HG03342 (cell line): Measurements from ENCODE around the gene EQTN.
A peak's percentile ranks its signal among the peaks of the same experiment; 100 is the strongest.
"Not testable (repeated sequence)": the region's sequence is repeated elsewhere in the genome, so short reads cannot be mapped to it uniquely, and the experiment has no call there.

Experiments
- ATAC-seq: cut with Tn5 transposase; IDR thresholded peaks from one replicate; pipeline ENCODE4 v1.9.1; 2021; ENCODE audit warnings: mild to moderate bottlenecking, moderate library complexity; ENCODE audit not compliant: unreplicated experiment

EQTN gene

DNA sequence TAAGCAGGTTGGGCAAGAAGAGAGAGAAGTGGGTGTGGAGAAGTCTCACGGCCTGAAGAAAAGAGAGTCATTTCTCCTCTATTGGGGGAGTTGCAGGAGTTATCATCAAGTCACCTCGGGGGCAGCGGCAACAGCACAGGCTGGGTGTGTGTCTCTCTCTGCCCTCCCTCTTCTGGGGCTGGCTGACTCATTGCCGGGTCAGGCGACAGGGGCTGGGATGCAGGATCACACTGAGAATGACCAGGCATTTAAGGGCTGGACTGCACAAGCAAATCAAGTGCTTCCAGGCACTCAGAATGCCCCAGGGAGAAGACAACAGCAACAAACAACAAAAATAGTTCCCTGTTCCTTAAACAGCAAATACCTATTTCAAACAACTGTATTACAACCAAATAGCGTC, 6.3 kb upstream of the EQTN start:
- ATAC-seq: no peak

DNA sequence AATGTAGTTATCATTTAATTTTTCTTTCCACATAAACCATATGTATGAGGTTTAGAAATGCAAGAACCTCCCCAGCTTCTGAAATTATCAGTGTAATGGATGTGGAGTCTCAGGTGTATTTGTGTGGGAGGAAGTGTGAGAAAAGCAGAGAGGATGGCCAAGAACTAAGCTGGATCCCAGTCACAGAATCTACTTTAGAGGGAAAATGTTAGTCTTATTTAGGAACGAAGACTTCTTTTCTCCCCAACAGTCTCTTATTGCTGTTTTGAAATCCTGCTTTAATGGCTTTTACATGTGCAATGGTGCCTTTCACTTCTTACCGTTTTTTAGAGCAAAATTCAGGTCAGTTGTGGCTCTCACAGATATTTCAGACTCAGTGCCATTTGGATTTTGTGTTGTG, 3.0 kb downstream of the EQTN start:
- ATAC-seq: no peak

DNA sequence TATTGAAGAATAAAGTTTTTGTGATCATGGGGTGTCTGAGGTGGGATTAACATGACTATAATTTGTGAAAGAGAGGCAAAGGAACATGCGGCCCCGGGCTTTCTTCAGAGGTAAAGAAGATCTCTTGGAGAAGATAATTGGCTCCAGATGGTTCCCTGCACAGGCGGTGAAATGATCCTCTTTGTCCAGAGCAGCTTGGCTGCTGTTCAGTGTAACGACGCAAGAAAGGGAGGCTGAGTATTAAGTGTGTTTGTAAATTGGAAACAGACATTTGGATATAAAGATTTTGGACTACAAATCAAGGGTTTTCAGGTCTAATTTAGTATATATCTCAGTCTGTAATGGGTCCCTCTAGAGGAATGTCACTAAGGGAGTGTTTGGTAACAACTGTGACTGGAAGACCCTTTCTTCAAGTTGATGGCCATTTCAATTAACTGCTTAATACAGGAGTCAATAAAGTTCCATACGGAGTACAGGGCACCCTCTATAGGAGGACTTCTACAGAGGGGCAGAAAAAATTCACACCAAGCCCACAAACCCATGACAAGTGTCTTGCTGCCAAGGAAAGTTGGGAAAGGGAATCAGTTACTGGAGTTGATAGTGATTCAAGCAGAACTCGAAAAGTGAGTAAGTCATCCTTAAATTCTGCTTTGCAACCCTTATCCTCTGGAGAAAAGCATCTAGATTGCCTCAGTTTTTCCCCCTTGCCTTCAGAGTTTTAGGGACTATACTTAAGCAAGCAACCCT, 4.1 kb downstream of the EQTN start:
- no peak for ATAC-seq

DNA sequence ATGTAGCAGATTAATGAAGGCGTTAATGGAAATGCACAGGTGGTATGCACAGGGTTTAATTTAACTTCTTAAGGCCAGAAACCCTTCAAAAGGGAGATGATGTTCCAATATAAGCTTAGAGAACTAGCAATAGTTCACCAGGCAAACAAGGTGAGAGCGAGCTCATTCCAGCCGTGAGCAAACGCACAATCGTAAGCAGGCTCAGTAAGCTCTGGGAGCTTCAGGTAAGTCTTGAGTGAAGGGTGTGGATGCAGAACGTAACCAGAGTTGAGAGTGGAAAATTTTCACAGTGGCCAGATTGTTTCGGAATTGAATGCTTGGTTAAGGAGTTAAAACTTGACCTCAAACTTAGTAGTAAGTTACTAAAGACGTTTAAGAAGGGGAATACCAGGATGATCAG, 5.7 kb downstream of the EQTN start:
- no peak for ATAC-seq

DNA sequence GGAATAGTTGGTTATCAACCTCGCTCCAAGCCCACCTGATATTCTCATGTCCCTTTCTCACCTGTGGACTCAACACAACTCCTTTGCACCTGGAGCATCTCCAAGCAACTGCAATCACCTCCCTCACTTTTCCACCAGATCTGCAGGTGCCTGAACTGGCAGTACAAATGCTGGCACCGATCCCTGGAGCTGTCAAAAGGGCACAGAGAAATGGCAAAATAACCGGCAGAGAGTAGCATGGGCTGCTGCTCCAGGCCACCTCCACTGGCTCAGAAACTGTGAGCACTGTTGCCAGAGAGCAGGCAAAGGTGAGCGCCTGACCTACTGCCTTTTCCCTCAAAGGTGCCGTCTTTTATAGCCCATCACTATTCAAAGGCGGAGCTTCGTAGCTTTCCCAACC, 14.7 kb downstream of the EQTN start:
- no peak for ATAC-seq

DNA sequence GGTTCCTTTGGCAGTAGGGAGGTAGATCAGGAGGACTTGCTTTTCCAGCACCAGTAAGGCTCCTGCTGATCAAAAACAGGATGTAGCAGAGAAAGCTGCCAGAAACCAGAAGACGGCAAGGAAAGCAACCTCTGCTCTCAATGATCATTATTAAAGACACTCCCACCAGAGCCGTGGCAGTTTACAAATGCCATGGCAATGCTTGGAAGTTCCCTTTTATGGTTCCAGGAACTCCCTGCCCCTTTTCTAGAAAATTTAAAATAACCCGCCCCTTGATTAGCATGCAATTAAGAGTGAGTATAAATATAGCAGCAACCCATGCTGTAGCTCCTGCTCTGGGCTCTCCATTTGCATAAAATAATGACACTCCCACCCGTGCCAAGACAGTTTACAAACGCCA, 16.1 kb downstream of the EQTN start:
- no peak for ATAC-seq

DNA sequence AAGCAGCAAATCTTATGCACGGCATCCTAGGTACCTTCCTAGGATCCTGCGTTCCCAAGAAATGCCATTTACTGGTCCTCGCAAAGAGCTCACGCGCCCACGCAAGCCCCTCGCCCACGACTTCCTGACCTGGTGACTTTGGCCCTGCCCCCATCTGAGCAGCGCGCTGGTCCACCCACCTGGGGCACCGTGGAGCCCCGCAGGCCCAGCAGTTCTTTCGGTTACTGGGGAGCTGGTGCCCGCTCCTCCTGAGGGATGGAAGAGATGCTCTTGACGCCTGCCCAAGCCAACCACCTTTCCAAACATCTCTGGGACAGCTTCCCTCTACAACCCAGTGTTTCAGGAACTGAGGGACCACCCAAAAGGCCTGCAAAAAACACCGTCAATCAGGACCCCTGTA, 16.7 kb downstream of the EQTN start:
- ATAC-seq: no peak

DNA sequence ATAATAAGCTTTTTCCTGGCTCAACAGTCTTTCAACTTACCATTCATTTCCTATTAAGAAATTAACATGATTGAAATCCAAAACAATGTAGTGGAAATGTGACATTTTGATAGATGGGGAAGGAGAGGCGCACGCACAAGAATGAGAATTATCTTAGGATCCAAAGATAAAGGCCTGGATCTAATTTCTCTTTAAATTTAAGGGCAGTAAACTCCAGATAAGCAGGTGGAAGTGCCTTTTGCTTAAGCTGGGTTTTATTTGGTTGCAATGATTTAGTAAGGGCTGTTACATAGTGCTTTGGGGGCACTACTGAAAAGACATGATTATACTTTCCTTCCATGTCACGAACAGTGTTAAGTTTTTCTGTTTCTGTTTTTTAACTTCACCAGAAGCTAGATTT, 17.3 kb downstream of the EQTN start:
- no peak for ATAC-seq

DNA sequence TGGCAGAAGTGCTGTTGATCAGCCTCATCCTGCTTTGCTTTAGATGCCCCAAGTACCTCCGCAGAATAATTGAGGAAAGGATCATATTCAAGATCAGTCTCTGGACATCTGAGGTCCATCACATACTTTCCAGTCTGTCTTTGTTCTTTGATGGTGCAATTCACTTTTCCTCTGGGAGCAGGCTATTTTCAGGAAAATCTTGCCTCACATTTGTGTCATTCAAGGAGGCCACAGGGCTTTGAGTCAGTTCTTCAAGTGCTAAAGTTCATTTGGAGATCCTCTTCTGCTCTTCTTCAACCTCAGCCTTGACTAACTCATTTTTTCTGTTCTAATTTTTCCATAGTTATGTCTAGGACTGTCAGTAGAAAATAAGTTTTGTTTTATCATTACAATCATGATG, 18.6 kb downstream of the EQTN start:
- no peak for ATAC-seq

DNA sequence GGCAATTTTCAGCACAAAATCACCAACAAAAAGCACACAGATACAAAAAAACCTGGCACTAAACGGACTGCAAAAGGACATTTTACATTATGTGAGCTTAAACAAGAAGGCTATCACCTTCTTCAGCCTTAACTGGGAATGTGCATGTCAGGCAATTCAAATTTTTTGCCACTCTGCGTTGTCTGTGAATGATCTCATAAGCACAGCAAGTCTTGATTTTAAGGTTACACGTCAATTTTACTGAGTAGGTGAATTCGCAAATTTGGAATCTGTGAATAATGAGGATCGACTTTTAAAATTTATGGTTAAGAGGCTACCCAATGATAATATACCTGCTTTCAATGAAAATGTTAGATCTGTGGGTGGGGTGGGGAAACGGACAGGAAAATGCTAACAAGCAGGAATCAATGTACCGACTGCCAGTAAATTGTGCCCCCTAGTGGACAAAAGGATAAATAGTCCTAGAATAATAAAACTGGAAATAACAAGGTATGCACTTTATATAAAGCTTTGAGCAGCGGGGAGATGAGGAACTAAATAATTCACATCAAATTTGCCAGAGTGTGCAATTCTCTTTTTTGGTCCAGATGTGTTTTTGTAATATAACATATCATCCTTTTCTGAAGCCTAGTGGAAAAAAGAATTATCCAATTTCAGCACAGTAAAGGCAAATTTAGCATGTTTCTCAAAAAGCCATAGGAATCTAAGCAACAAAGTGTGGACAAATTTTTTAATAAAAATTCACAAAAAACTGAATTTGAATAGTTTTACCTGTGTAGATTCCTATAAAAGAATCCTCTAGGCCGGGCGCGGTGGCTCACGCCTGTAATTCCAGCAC, 20.5 kb downstream of the EQTN start:
- ATAC-seq: peak; percentile 76

DNA sequence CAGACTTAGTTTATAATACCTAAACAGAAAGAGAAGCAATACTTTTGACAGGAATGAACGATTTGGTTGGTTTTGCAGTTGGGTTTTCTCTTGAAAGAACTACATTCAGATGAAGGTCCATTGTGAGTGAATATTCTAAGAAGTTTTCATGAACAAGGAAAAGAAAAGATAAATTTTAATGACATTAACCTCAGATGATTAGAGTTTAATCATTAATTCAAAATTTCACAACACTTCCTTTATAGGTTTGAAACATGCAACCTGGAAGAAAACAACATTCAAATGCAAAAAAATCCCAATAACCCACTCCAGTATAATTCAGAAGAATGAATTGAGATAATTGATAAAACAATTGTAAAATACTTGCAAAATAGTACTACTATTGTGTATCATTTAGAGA, 23.8 kb downstream of the EQTN start:
- no peak for ATAC-seq

DNA sequence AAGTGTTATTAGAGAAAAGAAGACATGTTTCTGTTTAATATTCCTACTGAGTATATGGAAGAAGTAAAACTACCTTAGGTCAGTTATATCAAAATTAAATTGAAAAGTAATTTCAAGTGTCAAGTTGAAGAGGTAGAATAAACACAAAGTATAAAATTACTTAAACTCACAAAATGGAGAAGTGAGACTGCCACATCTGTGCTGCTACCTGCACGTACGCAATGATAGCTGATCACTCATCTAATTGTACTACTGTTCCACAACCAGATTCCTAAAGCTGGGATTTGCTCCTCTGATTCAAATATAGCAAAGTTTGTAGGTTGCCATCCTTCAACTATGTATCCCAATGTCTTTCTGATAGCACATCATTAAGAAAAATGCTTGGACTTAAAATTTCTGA, 24.8 kb downstream of the EQTN start:
- no peak for ATAC-seq

DNA sequence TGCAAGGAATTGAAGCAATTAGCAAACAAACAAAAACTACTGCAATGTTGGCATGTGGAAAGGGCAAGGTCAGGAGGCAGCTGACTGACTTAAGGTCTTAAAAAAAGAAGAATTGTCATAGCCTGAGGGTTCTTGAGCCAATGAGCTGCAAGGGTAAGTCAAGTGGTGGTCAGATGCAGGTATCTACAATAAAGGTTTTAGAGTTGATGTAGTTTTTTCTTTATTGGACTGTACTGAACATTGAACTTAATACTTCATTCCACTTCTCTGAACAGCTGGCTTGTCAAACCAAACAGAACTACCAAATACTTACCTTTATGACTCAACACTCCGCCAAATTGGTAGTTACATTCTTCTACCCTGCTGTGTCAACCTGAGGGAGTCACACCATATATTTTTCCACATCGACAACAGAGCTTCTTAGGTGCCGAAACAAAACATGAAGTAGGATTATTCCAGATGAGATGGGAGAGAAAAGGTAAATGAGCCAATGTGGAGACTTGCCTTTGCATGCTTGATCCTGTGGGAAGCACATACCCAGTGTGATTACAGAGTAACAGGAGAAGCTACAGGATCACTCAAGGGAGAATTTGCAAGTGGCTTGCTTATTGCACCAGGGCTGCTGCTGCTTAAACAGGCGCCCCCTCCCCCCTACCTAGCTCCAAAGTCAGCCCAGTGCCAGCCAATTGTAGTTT, 35.3 kb downstream of the EQTN start:
- ATAC-seq: no peak

DNA sequence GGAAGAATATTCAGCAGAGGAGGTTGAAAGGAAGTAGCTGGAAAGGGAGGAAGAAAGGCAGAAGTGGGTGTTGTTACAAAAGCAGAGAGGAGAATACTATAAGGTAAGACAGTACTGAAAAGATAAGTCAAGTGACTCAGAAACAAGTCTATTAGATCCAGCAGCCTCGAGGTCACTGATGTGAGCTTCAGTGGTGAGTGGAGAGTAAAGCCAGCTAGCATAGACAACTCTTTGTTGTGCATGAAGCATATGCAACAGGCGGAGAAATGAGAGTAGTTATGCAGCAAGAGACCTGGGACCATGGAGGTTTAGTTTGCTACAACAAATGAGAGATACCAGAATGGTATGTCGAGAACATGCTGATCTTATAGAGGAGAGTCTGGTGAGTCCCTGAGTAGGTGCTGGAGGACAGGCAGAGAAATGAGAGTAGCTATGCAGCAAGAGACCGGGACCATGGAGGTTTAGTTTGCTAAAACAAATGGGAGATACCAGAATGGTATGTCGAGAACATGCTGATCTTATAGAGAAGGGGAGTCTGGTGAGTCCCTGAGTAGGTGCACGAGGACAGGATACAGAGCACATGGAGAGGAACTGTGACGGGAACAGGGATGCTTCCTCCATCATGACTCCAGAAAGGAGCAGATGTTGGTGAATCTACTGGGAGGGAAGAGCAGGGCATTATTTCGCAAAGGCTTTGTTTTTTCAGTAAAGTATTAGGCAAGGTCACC, 36.0 kb downstream of the EQTN start:
- ATAC-seq: no peak

DNA sequence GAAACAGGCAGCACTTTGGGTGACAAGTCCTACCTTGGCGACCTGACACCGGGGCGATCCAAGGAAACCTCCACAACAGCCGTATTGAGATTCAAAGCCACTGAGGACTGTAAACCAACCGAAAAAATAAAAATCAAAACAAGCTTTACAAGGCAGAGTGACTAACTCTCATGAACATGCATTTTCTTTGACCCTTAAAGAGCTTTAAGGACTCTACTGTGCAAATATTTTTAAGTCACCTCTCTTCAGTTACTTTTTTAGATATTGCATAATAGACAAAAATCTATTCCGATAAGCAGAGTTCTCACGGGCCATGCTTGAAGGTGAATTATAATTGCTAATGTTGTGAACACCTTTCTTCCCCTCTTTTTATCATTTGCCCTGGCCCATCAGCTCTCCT, 38.3 kb downstream of the EQTN start:
- no peak for ATAC-seq

DNA sequence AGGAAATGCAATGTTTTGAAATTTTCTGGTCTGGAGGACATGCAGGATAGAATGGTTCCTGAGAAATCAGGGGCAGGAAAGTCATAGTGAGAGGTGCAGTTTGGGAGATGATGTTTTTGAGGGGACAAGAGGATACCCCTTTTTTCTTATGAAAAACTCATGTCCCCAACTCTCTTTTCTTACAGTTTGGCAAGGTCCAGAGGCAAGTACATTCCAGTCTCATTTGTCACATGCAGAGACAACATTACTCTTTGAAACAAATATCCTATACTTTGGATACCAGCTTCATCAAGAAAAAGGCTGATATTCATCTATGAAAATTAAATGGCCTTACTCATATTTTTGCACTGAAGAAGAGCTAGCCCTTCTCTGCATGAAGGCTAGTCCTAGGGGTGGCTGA, 48.2 kb downstream of the EQTN start:
- ATAC-seq: no peak

DNA sequence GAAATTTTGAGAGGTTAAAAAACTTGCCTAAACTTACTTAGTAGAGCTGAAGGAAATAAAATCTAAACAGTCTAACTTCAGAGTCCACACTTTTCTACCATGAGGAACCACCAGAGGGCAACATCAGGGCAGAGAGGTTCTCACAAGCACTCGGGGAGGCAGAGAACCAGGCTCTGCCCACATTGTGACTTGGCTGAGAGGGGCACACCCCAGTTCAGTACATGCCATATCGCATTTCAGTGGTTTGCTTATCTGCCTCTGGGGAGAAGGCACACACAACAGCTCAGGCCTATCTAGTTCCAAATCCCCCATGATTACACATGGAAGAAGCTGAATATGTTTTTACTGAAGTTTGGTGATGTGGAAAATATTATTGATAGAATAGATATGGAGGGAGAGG, 49.2 kb downstream of the EQTN start:
- ATAC-seq: peak; percentile 90

DNA sequence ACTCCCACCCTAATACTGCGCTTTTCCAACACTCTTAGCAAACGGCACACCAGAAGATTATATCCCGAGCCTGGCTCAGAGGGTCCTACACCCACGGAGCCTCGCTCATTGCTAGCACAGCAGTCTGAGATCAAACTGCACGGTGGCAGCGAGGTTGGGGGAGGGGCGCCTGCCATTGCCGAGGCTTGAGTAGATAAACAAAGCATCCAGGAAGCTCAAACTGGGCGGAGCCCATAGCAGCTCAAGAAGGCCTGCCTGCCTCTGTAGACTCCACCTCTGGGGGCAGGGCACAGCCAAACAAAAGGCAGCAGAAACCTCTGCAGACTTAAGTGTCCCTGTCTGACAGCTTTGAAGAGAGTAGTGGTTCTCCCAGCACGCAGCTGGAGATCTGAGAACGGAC, 57.3 kb downstream of the EQTN start:
- ATAC-seq: not testable (repeated sequence)
